Measurements from ENCODE around the gene TELO2.

The TELO2 gene

GRCh38 chr16:1487395-1488053, 5.6 kb upstream of the TELO2 start:
- in situ Hi-C loops (cut with MboI; ENCODE audit: low pct_unique_long_range_greater_than_20kb, low sequenced_read_pairs, unreplicated experiment), result no loop called here
- no peak for DNase-seq (ENCODE audit: low spot score)
- TF ChIP-seq CTCF (IDR thresholded peaks at IDR 0.05; ENCODE audit: extremely low read depth, insufficient read depth, missing control alignments), result no peak

GRCh38 chr16:1488054-1488601, 5.0 kb upstream of the TELO2 start:
- in situ Hi-C loops (cut with MboI; ENCODE audit: low pct_unique_long_range_greater_than_20kb, low sequenced_read_pairs, unreplicated experiment), result no loop called here
- no peak for TF ChIP-seq CTCF (IDR thresholded peaks at IDR 0.05; ENCODE audit: extremely low read depth, insufficient read depth, missing control alignments)
- no peak for DNase-seq (ENCODE audit: low spot score)

- in situ Hi-C loops (cut with MboI; ENCODE audit: low pct_unique_long_range_greater_than_20kb, low sequenced_read_pairs, unreplicated experiment), result no loop called here
- DNase-seq (ENCODE audit: low spot score), result no peak
- no peak for TF ChIP-seq CTCF (IDR thresholded peaks at IDR 0.05; ENCODE audit: extremely low read depth, insufficient read depth, missing control alignments)
These were observed 4.5 kb upstream of the TELO2 start, which contains the start of gene PTX4 for GRCh38 chr16:1488619-1489018. PTX4 (minus strand) TSS chr16:1488944; CDS start chr16:1488909, 35 bp downstream.

- in situ Hi-C loops (cut with MboI; ENCODE audit: low pct_unique_long_range_greater_than_20kb, low sequenced_read_pairs, unreplicated experiment), result no loop called here
- DNase-seq (ENCODE audit: low spot score), result no peak
- TF ChIP-seq CTCF (IDR thresholded peaks at IDR 0.05; ENCODE audit: extremely low read depth, insufficient read depth, missing control alignments), result no peak
These were observed 4.1 kb upstream of the TELO2 start for GRCh38 chr16:1489077-1489476.

- in situ Hi-C loops (cut with MboI; ENCODE audit: low pct_unique_long_range_greater_than_20kb, low sequenced_read_pairs, unreplicated experiment), result no loop called here
- no peak for DNase-seq (ENCODE audit: low spot score)
- no peak for TF ChIP-seq CTCF (IDR thresholded peaks at IDR 0.05; ENCODE audit: extremely low read depth, insufficient read depth, missing control alignments)
These were observed 1.8 kb upstream of the TELO2 start for GRCh38 chr16:1491327-1491726.

- DNase-seq (ENCODE audit: low spot score), result no peak
- TF ChIP-seq CTCF (IDR thresholded peaks at IDR 0.05; ENCODE audit: extremely low read depth, insufficient read depth, missing control alignments), result no peak
- in situ Hi-C loops (cut with MboI; ENCODE audit: low pct_unique_long_range_greater_than_20kb, low sequenced_read_pairs, unreplicated experiment), result no loop called here
These were observed 858 bp upstream of the TELO2 start for GRCh38 chr16:1492082-1492922.

Measured in GM13977 (cell line).